HFFc6 (cell line): ENCODE measurements around the gene KRTAP10-1. TPM values are rescaled to one million over a fixed set of nuclear protein-coding genes. Genes with fewer than 3 reads are reported as not detected.
"Not testable (repeated sequence)": the region's sequence is repeated elsewhere in the genome, so short reads cannot be mapped to it uniquely, and the experiment has no call there.

Experiments
- DNase-seq: peaks from one replicate; pipeline ENCODE4 v3.0.0-alpha.2; 2018
- H3K27ac Mint-ChIP-seq: 2 replicates; pipeline ENCODE4 v1.8.0; 2020; ENCODE audit warnings: mild to moderate bottlenecking, mixed read lengths
- H3K27me3 Mint-ChIP-seq: 2 replicates; pipeline ENCODE4 v1.8.0; 2021; ENCODE audit warnings: mild to moderate bottlenecking, moderate library complexity, mixed read lengths; ENCODE audit not compliant: insufficient read depth
- H3K36me3 Mint-ChIP-seq: 2 replicates; pipeline ENCODE4 v1.8.0; 2021; ENCODE audit warnings: low read depth, mixed read lengths
- H3K4me1 Mint-ChIP-seq: 2 replicates; pipeline ENCODE4 v1.8.0; 2020; ENCODE audit warnings: low read depth, mixed read lengths
- H3K4me3 Mint-ChIP-seq: 2 replicates; pipeline ENCODE4 v1.8.0; 2020; ENCODE audit warnings: mild to moderate bottlenecking, moderate library complexity, mixed read lengths
- H3K9me3 Mint-ChIP-seq: 2 replicates; pipeline ENCODE4 v1.8.0; 2020; ENCODE audit warnings: mild to moderate bottlenecking, mixed read lengths
- CTCF ChIP-seq: fragments of 200-600 bp; sonication (generic); IDR thresholded peaks from 2 replicates; pipeline ENCODE4 v1.5.0; 2021; ENCODE audit warnings: antibody characterized with exemption, mild to moderate bottlenecking
- total RNA-seq, 6 experiments: library from RNA; stranded (reverse); fragmentation: NEBNext Ultra II Directional; extraction: Animal tissue kit (Norgen Biotek cat#: 25700); gene quantifications; 2 replicates in 1 of 6; 3 replicates in 5 of 6; pipeline ENCODE4 v1.2.3, GENCODE V29; 2021

KRTAP10-1 gene
- total RNA-seq, 6 experiments from 2014 or later, result not detected

DNA sequence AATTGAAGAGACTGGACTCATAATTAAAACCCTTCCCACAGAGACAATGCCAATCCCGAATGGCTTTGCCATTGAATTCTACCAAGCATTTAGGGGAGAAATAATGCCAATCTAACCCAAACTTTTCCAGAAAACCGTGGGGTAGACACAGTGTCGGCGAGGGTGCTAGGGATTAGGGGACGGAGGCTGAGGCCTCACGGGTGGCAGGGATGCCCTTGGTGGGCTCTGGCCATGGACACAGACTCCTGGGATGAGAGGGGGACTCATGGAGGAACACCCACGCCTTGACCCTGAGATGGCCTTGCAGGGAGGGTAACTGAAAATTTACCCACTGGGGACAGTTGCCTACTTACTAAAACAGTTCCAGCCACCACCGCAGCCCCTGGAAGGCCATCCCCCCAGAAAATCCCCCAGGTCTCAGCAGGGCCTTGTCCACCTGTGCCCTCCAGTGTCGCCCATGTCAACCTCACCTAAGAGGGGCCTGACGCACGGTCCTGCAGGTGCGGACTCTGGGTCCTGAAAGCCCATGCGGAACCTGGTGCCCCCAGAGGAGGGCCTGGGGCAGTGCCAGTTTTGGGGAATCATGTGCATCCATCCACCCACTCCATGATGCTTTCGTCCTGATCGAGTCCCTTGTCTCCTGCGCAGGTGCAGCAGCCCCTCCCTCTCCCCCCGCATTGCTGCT is 38.5 kb upstream of the KRTAP10-1 start:
- Mint-ChIP-seq H3K27me3 (no peaks in the 10 kb centered on the region; the same call in 1 of the 2 replicates), H3K27ac (no peak overlapping the region), H3K36me3 (peaks cover 6% of the 10 kb centered on the region; the same call in 1 of the 2 replicates), H3K4me3 (no peak overlapping the region), H3K4me1 (no peaks in the 10 kb centered on the region), H3K9me3 (peaks cover 67% of the 10 kb centered on the region)
- no peak for TF ChIP-seq CTCF
- no peak for DNase-seq

- no peak for TF ChIP-seq CTCF
- H3K4me1 Mint-ChIP-seq, result no peaks in the 10 kb centered on the region; the same call in 1 of the 2 replicates
- no peak overlapping the region for H3K4me3 Mint-ChIP-seq
- DNase-seq, result no peak
- peaks cover 67% of the 10 kb centered on the region for H3K9me3 Mint-ChIP-seq
- H3K27me3 Mint-ChIP-seq, result peaks cover 2% of the 10 kb centered on the region
- H3K27ac Mint-ChIP-seq, result no peak overlapping the region
- H3K36me3 Mint-ChIP-seq, result peaks cover 11% of the 10 kb centered on the region; the same call in 1 of the 2 replicates
Observed at GRCh38 chr21:44576025-44576420, 36.0 kb upstream of the KRTAP10-1 start.

GRCh38 chr21:44575307-44576024 is 35.5 kb upstream of the KRTAP10-1 start:
- TF ChIP-seq CTCF, result no peak
- H3K4me1 Mint-ChIP-seq, result no peaks in the 10 kb centered on the region; the same call in 1 of the 2 replicates
- no peak overlapping the region for H3K4me3 Mint-ChIP-seq
- H3K27ac Mint-ChIP-seq, result no peak overlapping the region
- H3K9me3 Mint-ChIP-seq, result peaks cover 67% of the 10 kb centered on the region
- peaks cover 11% of the 10 kb centered on the region; the same call in 1 of the 2 replicates for H3K36me3 Mint-ChIP-seq
- H3K27me3 Mint-ChIP-seq, result peaks cover 2% of the 10 kb centered on the region
- no peak for DNase-seq

DNA sequence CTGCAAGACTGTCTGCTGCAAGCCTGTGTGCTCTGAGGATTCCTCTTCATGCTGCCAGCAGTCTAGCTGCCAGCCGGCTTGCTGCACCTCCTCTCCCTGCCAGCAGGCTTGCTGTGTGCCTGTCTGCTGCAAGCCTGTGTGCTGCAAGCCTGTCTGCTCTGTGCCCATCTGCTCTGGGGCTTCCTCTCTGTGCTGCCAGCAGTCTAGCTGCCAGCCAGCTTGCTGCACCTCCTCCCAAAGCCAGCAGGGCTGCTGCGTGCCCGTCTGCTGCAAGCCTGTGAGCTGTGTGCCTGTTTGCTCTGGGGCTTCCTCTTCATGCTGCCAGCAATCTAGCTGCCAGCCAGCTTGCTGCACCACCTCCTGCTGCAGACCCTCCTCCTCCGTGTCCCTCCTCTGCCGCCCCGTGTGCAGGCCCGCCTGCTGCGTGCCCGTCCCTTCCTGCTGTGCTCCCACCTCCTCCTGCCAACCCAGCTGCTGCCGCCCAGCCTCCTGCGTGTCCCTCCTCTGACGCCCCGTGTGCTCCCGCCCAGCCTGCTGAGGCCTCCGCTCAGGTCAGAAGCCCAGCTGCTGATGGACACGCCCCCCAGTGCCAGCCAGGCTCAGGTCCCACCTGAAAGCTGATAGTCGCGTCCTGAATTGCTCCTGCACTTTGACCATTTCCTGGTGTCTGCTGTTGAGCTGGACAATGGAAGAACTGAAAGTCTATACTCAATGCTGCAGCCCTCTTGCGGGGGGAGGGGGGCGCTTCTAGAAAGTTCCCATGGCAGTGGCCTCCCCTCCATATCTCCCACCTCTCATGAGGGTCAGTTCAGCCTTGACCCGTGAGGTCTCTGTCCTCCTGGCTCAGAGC is 34.7 kb upstream of the KRTAP10-1 start:
- H3K27me3 Mint-ChIP-seq, result peaks cover 2% of the 10 kb centered on the region
- no peaks in the 10 kb centered on the region; the same call in 1 of the 2 replicates for H3K4me1 Mint-ChIP-seq
- DNase-seq, result no peak
- H3K27ac Mint-ChIP-seq, result no peak overlapping the region
- H3K36me3 Mint-ChIP-seq, result peaks cover 11% of the 10 kb centered on the region; the same call in 1 of the 2 replicates
- H3K4me3 Mint-ChIP-seq, result no peak overlapping the region
- H3K9me3 Mint-ChIP-seq, result peaks cover 66% of the 10 kb centered on the region
- TF ChIP-seq CTCF, result peak; percentile 33; the same call in 1 of the 2 replicates

DNA sequence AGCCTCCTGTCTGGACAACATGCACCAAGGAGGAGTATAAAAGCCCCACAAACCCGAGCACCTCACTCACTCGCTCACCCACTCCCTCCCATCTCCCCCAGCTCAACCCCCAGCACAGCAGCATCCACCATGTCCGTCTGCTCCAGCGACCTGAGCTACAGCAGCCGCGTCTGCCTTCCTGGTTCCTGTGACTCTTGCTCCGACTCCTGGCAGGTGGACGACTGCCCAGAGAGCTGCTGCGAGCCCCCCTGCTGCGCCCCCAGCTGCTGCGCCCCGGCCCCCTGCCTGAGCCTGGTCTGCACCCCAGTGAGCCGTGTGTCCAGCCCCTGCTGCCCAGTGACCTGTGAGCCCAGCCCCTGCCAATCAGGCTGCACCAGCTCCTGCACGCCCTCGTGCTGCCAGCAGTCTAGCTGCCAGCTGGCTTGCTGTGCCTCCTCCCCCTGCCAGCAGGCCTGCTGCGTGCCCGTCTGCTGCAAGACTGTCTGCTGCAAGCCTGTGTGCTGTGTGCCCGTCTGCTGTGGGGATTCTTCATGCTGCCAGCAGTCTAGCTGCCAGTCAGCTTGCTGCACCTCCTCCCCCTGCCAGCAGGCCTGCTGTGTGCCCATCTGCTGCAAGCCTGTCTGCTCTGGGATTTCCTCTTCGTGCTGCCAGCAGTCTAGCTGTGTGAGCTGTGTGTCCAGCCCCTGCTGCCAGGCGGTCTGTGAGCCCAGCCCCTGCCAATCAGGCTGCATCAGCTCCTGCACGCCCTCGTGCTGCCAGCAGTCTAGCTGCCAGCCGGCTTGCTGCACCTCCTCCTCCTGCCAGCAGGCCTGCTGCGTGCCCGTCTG is 33.8 kb upstream of the KRTAP10-1 start, which contains the start of gene KRTAP10-4:
TSS of gene KRTAP10-4 (plus strand) at position 100 of the 827 bp plus-strand sequence. CDS start at position 130, 30 bp downstream.
- H3K4me1 Mint-ChIP-seq, DNase-seq, H3K4me3 Mint-ChIP-seq, H3K27me3 Mint-ChIP-seq, H3K27ac Mint-ChIP-seq: not testable (repeated sequence)
- Mint-ChIP-seq H3K36me3 (peaks cover 11% of the 10 kb centered on the region; the same call in 1 of the 2 replicates), H3K9me3 (peaks cover 69% of the 10 kb centered on the region)
